Heart right ventricle (tissue), 16 donors: ENCODE measurements around the gene FAM83C. TPM values are rescaled to one million over a fixed set of nuclear protein-coding genes. Genes with fewer than 3 reads are reported as not detected.

ENCODE experiments used
- ATAC-seq, 8 donors: fragments of 200-7000 bp; cut with Tn5 transposase; one replicate each; pipeline ENCODE4 v1.9.1; 2020; ENCODE audit warnings: mild to moderate bottlenecking in 8 of 8, moderate library complexity in 8 of 8, moderate number of reproducible peaks in 1 of 8
- DNase-seq, 2 donors: peaks; one replicate each; pipeline ENCODE4 v3.0.0-alpha.2; 2020
- H3K27ac ChIP-seq, 10 donors: fragments of 200-600 bp; sonication (generic) in 2 of 10; one replicate each; pipeline versions ENCODE4 v1.5.0 to v1.8.0; 2020 to 2022; ENCODE audit warnings: mild to moderate bottlenecking in 3 of 10
- H3K27me3 ChIP-seq, 7 donors: fragments of 200-600 bp; one replicate each; pipeline ENCODE4 v1.8.0; 2021 to 2022; ENCODE audit warnings: mild to moderate bottlenecking in 2 of 7
- H3K36me3 ChIP-seq, 9 donors: fragments of 200-600 bp; sonication (generic) in 1 of 9; one replicate each; pipeline versions ENCODE4 v1.5.0 to v1.8.0; 2020 to 2022; ENCODE audit warnings: mild to moderate bottlenecking in 2 of 9
- H3K4me1 ChIP-seq, 9 donors: fragments of 200-600 bp; sonication (generic) in 1 of 9; one replicate each; pipeline versions ENCODE4 v1.5.0 to v1.8.0; 2020 to 2022; ENCODE audit warnings: mild to moderate bottlenecking in 4 of 9
- H3K4me3 ChIP-seq, 10 donors: fragments of 200-600 bp; sonication (generic) in 2 of 10; one replicate each; pipeline versions ENCODE4 v1.5.0 to v1.8.0; 2020 to 2022; ENCODE audit warnings: mild to moderate bottlenecking in 7 of 10, moderate library complexity in 2 of 10
- H3K9me3 ChIP-seq, 11 donors: fragments of 200-600 bp in 10 of 11; sonication (generic) in 2 of 11; one replicate each; pipeline versions ENCODE4 v1.5.0 to v1.8.0; 2013 to 2022; ENCODE audit warnings: mild to moderate bottlenecking in 2 of 11, control low read depth in 1 of 11, moderate library complexity in 1 of 11
- WGBS, 2 donors: extraction: QIAGEN DNeasy Blood & Tissue Kit; methylation state at CpG; one replicate each; pipeline ENCODE4 v1.1.7; 2013; ENCODE audit warnings: inconsistent platforms in 1 of 2; 5-methylcytosine and 5-hydroxymethylcytosine counted together
- intact Hi-C, 10 donors: fragments of 100-400 bp; cut with DNase I; formaldehyde crosslinking; loops; one replicate each; pipeline versions ENCODE4 v1.11.1 to v1.14.2; 2022
- polyA plus RNA-seq, 2 donors: library from polyadenylated mRNA; stranded (reverse); fragments of 200-250 nt; gene quantifications; one replicate each; pipeline ENCODE4 v1.2.3, GENCODE V29; 2013
- total RNA-seq, 10 donors: library from RNA; stranded (reverse); fragmentation: NEBNext Ultra II Directional in 3 of 10; extraction: Animal tissue kit (Norgen Biotek cat#: 25700) in 3 of 10; gene quantifications; one replicate each; pipeline versions ENCODE4 v1.2.1 to v1.2.4, GENCODE V29; 2021 to 2023
- TF ChIP-seq, protein P1 (sequence below), 9 donors: fragments of 200-600 bp; sonication (generic) in 2 of 9; IDR thresholded peaks; one replicate each; pipeline versions ENCODE4 v1.5.0 to v1.8.0; 2021 to 2022; ENCODE audit warnings: antibody characterized with exemption in 9 of 9, mild to moderate bottlenecking in 5 of 9, moderate library complexity in 1 of 9
- donor health status: Arrhythmogenic right ventricular cardiomyopathy.
- donor health status: ischemic (EF 13 %, LVEDD 7.1; RV severe dilation, severe dysfunction).
- donor health status: healthy with polysubstance abuse.
- donor health status: DM: no; HTN: yes; CAD: no.
- donor health status: DM: no; HTN: no; CAD: no.
- donor health status: ischemic (EF 25% LVEDD 6.9; RV normal size, moderate dysfunction).
- donor health status: ischemic (EF 25% LVEDD 5.7; RV mildly dilated, moderate dysfunction).
- donor health status: healthy.
- donor health status: DM: yes; HTN: yes; CAD: no.
- donor health status: Ischemic cardiomyopathy.
- donor health status: ischemic (EF 35%, LVEDD 5.7; RV mildly dilated, moderate dysfunction).
- donor health status: nonischemic (EF 11% LVEDD 7.7; RV severe dilation, severe dysfunction).
- donor health status: DM: yes; HTN: yes; CAD: no.
- donor health status: PGD.
- donor health status: ischemic (EF 29% LVEDD 5.4; RV normal size, mild dysfunction).
- donor health status: nonischemic (EF 23%, LVEDD 6.1; RV moderate dilation, normal function).

FAM83C gene
- total and polyA plus RNA-seq, 12 donors = 0.03 TPM; not detected in 11

DNA sequence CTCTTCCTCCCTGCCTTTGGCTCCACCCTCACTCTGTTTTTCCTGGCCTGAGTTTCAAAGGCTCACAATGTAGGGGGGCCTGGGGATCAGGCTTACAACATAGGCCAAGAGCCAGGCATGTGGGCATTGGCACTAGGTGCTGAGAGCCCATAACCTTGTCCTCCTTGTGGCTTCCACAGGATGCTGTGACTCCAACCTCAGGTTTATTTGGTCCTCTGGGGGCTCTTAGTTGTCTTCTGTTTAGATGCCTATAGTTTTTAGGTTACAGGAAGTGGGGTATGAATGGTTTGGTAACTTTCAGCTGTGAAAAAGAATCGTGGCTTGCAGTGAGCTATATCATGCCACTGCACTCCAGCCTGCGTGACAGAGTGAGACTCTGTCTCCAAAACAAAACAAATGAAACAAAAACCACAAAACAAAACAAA is 40.2 kb downstream of the FAM83C start:
- Histone ChIP-seq H3K4me3 (no peak overlapping the region), H3K4me1 (peaks cover 0 to 4% (median 1%) of the 10 kb centered on the region in 9 donors), H3K27ac (peak overlapping the region in 1 of 10 donors; percentile 26), H3K36me3 (peaks cover 0 to 10% (median 0%) of the 10 kb centered on the region in 9 donors), H3K27me3 (no peaks in the 10 kb centered on the region), H3K9me3 (no peaks in the 10 kb centered on the region)
- intact Hi-C loops = no loop called here
- ATAC-seq (no peak), DNase-seq (no peak)
- WGBS, 2 donors = 68 to 77% methylated on average over 2 of the region's 2 CpGs
- TF ChIP-seq, protein P1, sequence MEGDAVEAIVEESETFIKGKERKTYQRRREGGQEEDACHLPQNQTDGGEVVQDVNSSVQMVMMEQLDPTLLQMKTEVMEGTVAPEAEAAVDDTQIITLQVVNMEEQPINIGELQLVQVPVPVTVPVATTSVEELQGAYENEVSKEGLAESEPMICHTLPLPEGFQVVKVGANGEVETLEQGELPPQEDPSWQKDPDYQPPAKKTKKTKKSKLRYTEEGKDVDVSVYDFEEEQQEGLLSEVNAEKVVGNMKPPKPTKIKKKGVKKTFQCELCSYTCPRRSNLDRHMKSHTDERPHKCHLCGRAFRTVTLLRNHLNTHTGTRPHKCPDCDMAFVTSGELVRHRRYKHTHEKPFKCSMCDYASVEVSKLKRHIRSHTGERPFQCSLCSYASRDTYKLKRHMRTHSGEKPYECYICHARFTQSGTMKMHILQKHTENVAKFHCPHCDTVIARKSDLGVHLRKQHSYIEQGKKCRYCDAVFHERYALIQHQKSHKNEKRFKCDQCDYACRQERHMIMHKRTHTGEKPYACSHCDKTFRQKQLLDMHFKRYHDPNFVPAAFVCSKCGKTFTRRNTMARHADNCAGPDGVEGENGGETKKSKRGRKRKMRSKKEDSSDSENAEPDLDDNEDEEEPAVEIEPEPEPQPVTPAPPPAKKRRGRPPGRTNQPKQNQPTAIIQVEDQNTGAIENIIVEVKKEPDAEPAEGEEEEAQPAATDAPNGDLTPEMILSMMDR (IDR thresholded peaks at IDR 0.05) = no peak

DNA sequence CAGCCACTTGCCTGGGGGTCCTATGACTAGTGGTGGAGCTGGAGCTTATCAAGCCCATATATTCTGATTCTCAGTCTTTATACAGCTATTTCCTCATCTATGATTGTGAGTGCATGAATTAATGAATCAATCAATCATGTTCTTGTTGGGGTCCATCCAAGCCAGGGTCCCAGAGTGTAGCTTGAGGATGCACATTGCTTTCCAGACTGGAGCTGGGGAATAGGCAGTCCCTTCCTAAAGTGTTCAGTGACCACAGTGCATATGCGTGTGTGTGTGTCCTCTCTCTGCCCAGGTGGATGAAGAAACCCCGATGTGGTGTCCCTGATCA is 40.6 kb downstream of the FAM83C start:
- ATAC-seq (no peak), DNase-seq (no peak)
- Histone ChIP-seq H3K9me3 (no peaks in the 10 kb centered on the region), H3K27ac (no peak overlapping the region), H3K27me3 (no peaks in the 10 kb centered on the region), H3K4me1 (no peaks in the 10 kb centered on the region), H3K36me3 (peaks cover 0 to 15% (median 0%) of the 10 kb centered on the region in 9 donors), H3K4me3 (no peak overlapping the region)
- intact Hi-C loops = no loop called here
- 96 to 97% methylated on average over 2 of the region's 2 CpGs for WGBS, 2 donors
- TF ChIP-seq, protein P1 (IDR thresholded peaks at IDR 0.05) = no peak

DNA sequence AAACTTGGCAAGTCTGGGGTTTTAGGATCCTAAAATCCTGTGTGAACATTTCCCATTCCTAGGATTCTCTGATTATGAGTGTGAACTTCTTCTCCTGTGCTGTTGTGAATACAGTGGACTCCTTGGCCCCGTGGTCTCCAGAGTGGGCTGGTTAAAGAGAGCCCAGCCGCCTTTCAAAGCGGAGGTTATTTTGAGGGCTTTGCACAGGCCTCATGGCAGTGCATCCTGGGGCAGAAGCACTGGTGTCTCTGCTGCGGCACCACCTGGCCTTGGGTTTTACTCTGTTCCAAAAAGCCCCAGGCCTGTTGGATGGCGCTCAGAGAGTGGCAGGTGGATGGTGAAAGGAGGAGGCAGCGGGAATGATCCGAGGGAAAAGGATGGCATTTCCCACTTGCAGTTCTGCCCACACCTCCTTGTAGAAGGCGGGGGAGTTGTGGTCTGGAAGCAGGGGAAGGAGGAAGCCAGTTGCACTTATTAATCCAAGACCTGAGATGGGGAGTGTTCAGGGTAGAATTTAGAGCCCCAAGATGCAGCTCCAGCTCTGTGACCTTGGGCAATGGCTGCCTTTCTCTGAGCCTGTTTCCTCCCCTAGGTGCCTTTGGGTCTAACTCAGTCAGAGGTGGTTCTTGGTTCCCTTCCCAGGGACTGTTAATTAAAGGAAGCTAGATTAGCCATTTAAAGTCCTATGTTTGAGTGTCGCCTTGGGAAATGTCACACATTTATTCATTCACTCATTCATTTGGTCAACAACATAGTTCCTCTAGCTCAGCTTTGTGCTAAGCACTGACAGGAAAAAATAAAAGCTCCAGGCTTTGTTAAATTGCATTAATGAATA is 43.4 kb downstream of the FAM83C start:
- intact Hi-C loops = no loop called here
- Histone ChIP-seq H3K9me3 (no peaks in the 10 kb centered on the region), H3K27me3 (no peaks in the 10 kb centered on the region), H3K4me3 (no peak overlapping the region), H3K27ac (no peak overlapping the region), H3K4me1 (no peaks in the 10 kb centered on the region), H3K36me3 (peaks cover 0 to 5% (median 0%) of the 10 kb centered on the region in 9 donors)
- DNase-seq (no peak), ATAC-seq (no peak)
- WGBS, 2 donors = 81% methylated on average over 9 of the region's 9 CpGs
- TF ChIP-seq, protein P1 (IDR thresholded peaks at IDR 0.05) = no peak

DNA sequence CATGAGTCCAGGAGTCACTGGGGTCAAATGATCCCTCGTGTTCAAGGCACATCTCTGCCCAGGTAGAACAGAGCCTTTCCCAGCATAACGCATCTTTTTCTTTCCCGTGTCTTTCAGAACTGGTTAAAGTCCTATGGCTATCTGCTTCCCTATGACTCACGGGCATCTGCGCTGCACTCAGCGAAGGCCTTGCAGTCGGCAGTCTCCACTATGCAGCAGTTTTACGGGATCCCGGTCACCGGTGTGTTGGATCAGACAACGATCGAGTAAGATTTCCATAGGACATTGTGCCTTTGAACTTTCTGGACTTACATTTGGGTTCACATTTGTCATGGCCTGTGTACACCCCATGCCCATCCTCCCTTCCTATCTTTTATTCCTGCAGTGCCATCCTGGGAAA is 45.5 kb downstream of the FAM83C start:
- no peak for DNase-seq
- H3K27me3 ChIP-seq = no peaks in the 10 kb centered on the region
- no peak for ATAC-seq
- no peak overlapping the region for H3K4me3 ChIP-seq
- WGBS, 2 donors = 91 to 93% methylated on average over 12 of the region's 12 CpGs
- intact Hi-C loops = no loop called here
- no peak overlapping the region for H3K27ac ChIP-seq
- no peaks in the 10 kb centered on the region for H3K4me1 ChIP-seq
- H3K9me3 ChIP-seq = no peaks in the 10 kb centered on the region
- TF ChIP-seq, protein P1 (IDR thresholded peaks at IDR 0.05) = no peak
- H3K36me3 ChIP-seq = peaks cover 0 to 5% (median 0%) of the 10 kb centered on the region in 9 donors
